A549 (cell line): ENCODE results near the gene PKN3.

Experiments
- CHD2 ChIP-seq: fragments of 150-350 bp; IDR thresholded peaks from 2 replicates; pipeline ENCODE4 v1.6.1; 2014; ENCODE audit warnings: low read length; ENCODE audit not compliant: partially characterized antibody
- CTCF ChIP-seq: fragments of >200 bp; sonication (Bioruptor Twin); formaldehyde crosslinking; IDR thresholded peaks from 3 replicates; pipeline ENCODE4 v1.5.1; 2016
- NR3C1 ChIP-seq: fragments of >200 bp; sonication (Bioruptor Twin); formaldehyde crosslinking; IDR thresholded peaks from 3 replicates; pipeline ENCODE4 v1.6.1; 2017

- TF ChIP-seq CTCF (no peak), NR3C1 (no peak), CHD2 (no peak)
Measured at GRCh38 chr9:128684325-128685199, 17.7 kb upstream of the PKN3 start.
